ENCODE results near the gene MAP3K3.
"Not testable (repeated sequence)": the region's sequence is repeated elsewhere in the genome, so short reads cannot be mapped to it uniquely, and the experiment has no call there.

The MAP3K3 gene

GRCh38 chr17:63716426-63716825, 94.2 kb downstream of the MAP3K3 start:
- no peak for DNase-seq (ENCODE audit: insufficient read length, low spot score)
- TF ChIP-seq, protein P1, sequence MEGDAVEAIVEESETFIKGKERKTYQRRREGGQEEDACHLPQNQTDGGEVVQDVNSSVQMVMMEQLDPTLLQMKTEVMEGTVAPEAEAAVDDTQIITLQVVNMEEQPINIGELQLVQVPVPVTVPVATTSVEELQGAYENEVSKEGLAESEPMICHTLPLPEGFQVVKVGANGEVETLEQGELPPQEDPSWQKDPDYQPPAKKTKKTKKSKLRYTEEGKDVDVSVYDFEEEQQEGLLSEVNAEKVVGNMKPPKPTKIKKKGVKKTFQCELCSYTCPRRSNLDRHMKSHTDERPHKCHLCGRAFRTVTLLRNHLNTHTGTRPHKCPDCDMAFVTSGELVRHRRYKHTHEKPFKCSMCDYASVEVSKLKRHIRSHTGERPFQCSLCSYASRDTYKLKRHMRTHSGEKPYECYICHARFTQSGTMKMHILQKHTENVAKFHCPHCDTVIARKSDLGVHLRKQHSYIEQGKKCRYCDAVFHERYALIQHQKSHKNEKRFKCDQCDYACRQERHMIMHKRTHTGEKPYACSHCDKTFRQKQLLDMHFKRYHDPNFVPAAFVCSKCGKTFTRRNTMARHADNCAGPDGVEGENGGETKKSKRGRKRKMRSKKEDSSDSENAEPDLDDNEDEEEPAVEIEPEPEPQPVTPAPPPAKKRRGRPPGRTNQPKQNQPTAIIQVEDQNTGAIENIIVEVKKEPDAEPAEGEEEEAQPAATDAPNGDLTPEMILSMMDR (IDR thresholded peaks at IDR 0.05; ENCODE audit: insufficient read depth, missing control alignments), result no peak
- no peak for FAIRE-seq

DNA sequence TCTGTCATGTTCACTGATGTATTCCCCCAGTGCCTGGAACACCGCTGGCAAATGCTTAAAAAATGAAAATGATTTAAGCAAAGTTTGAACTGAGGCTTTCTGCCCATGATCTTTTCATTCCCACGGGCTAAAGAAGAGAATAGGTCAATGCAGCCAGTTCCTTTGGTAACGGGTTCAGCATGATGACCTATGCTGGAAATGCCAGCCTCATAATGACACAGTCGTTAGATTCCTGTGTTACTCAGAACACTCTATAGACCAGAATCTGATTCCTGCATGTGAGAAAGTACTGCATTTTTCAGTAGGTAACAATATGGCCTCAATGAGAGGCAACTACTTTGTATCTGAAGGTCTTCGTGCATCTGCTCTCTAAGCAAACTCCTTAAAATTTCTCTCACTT, 96.8 kb downstream of the MAP3K3 start:
- no peak for DNase-seq (ENCODE audit: insufficient read length, low spot score)
- FAIRE-seq, result no peak
- TF ChIP-seq, protein P1 (IDR thresholded peaks at IDR 0.05; ENCODE audit: insufficient read depth, missing control alignments), result no peak

GRCh38 chr17:63720194-63720593, 98.0 kb downstream of the MAP3K3 start:
- FAIRE-seq; DNase-seq (ENCODE audit: insufficient read length, low spot score): not testable (repeated sequence)

GRCh38 chr17:63722403-63722802, 100.2 kb downstream of the MAP3K3 start:
- FAIRE-seq (no peak), DNase-seq (ENCODE audit: insufficient read length, low spot score) (no peak)
- TF ChIP-seq, protein P1 (IDR thresholded peaks at IDR 0.05; ENCODE audit: insufficient read depth, missing control alignments), result no peak

DNA sequence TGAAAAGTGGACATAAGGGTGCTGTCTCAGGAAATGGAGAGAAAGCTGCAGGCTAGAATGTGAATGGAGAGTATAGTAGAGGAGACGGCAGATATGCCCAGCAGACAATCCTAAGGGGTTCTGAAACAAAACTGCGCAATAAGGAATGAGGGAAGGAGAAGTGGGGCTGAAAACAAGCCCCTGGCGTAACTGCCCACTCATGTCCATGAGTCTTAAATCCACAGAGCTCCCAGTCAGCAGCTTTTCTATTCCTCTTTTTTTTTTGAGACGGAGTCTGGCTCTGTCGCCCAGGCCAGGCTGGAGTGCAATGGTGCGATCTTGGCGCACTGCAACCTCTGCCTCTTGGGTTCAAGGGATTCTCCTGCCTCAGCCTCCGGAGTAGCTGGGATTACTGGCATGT, 113.5 kb downstream of the MAP3K3 start:
- DNase-seq (ENCODE audit: insufficient read length, low spot score) (no peak), FAIRE-seq (no peak)
- TF ChIP-seq, protein P1 (IDR thresholded peaks at IDR 0.05; ENCODE audit: insufficient read depth, missing control alignments), result no peak

- TF ChIP-seq, protein P1 (IDR thresholded peaks at IDR 0.05; ENCODE audit: insufficient read depth, missing control alignments), result no peak
- no peak for FAIRE-seq
- no peak for DNase-seq (ENCODE audit: insufficient read length, low spot score)
Measured at GRCh38 chr17:63740464-63741142, 118.4 kb downstream of the MAP3K3 start.

- FAIRE-seq, result no peak
- TF ChIP-seq, protein P1 (IDR thresholded peaks at IDR 0.05; ENCODE audit: insufficient read depth, missing control alignments), result no peak
Measured at GRCh38 chr17:63741143-63741407, 118.9 kb downstream of the MAP3K3 start.

More at GRCh38 chr17:63741143-63741407, 118.9 kb downstream of the MAP3K3 start:
- DNase-seq (ENCODE audit: insufficient read length, low spot score), result no peak

Measured in D721Med (cell line).